Activated CD4-positive, alpha-beta T cell treated with anti-CD3 and anti-CD28 coated beads, Interleukin-2, amount 10 ng/mL, durations not matched to agents 7 days and 5 days (primary cell): Measurements from ENCODE around the gene GNRHR. TPM values are rescaled to one million over a fixed set of nuclear protein-coding genes. Genes with fewer than 3 reads are reported as not detected.
A peak's percentile ranks its signal among the peaks of the same experiment; 100 is the strongest.

ENCODE experiments used
- CTCF ChIA-PET: fragments of 350-600 bp; sonication (Branson Sonifier 250); formaldehyde crosslinking; loops from one replicate; lab custom pipeline; 2021; ENCODE audit warnings: antibody characterized with exemption; lab: Charles Lee
- POLR2A ChIA-PET: fragments of 350-600 bp; sonication (Branson Sonifier 250); formaldehyde crosslinking; loops from one replicate; lab custom pipeline; 2021; ENCODE audit warnings: antibody characterized with exemption; lab: Charles Lee
- DNase-seq: peaks from one replicate; pipeline ENCODE4 v3.0.0-alpha.2; 2020
- H3K27ac Mint-ChIP-seq: one replicate; pipeline ENCODE4 v1.8.0; 2021; ENCODE audit warnings: mild to moderate bottlenecking, moderate library complexity, mixed read lengths
- H3K27me3 Mint-ChIP-seq: one replicate; pipeline ENCODE4 v1.8.0; 2021; ENCODE audit warnings: mixed read lengths
- H3K36me3 Mint-ChIP-seq: one replicate; pipeline ENCODE4 v1.8.0; 2021; ENCODE audit warnings: low read depth, mixed read lengths
- H3K4me1 Mint-ChIP-seq: one replicate; pipeline ENCODE4 v1.8.0; 2021; ENCODE audit warnings: mixed read lengths
- H3K4me3 Mint-ChIP-seq: one replicate; pipeline ENCODE4 v1.8.0; 2021; ENCODE audit warnings: mild to moderate bottlenecking, moderate library complexity, mixed read lengths
- H3K9me3 Mint-ChIP-seq: one replicate; pipeline ENCODE4 v1.8.0; 2021; ENCODE audit warnings: mixed read lengths
- total RNA-seq, 2 experiments: library from RNA; stranded (reverse); gene quantifications; one replicate each; pipeline ENCODE4 v1.2.3, GENCODE V29; 2021

GNRHR gene
- total RNA-seq, 2 experiments from 2014 or later = not detected

DNA sequence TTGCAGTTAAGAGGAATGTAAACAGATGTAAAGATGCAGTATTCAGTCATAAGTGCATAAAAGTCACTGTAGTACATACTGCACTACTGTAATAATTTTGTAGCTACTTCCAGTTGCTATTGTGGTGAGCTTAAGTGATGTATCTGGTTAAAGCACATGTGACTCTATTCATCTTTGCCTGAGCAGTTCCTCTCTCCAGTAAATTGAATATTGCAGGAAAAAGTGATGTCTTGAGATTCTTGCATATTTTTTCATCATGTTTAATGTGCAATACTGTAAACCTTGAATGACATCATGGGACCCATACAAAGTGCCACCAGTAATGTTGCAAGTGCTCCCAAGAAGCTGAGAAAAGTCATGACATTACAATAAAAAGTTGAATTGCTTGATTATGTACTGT is 62.9 kb downstream of the GNRHR start:
- Mint-ChIP-seq H3K4me1 (peaks cover 32% of the 10 kb centered on the region), H3K27me3 (no peaks in the 10 kb centered on the region)

More for the DNA sequence above, 62.9 kb downstream of the GNRHR start:
- no peak overlapping the region for H3K4me3 Mint-ChIP-seq
- ChIA-PET CTCF (interaction anchor here (1.4 kb wide), 1 partner anchor 10 kb away, joined by 5 read pairs; the partner anchor contains the start of gene UBA6), POLR2A (no interaction called here)
- H3K9me3 Mint-ChIP-seq = peaks cover 12% of the 10 kb centered on the region
- H3K27ac Mint-ChIP-seq = peak overlapping the region; percentile 29
- no peak for DNase-seq
- peaks cover 70% of the 10 kb centered on the region for H3K36me3 Mint-ChIP-seq

Other genes with a start within 250 kb of the GNRHR start
- gene CENPC, start 208.9 kb downstream of the GNRHR start, total RNA-seq = 10 to 100 TPM; 34.4 to 38.0 TPM
- 10 to 100 TPM; 31.0 to 32.5 TPM for gene STAP1, start 195.7 kb downstream of the GNRHR start, total RNA-seq
- gene UBA6, start 53.2 kb downstream of the GNRHR start, total RNA-seq = 10 to 100 TPM; 73.3 to 82.0 TPM
- gene TMPRSS11D, start 129.6 kb upstream of the GNRHR start, total RNA-seq = not detected
- gene TMPRSS11A, start 209.1 kb upstream of the GNRHR start, total RNA-seq = not detected